Thyroid gland (tissue), 4 donors: ENCODE measurements around the gene SLC35E4. TPM values are rescaled to one million over a fixed set of nuclear protein-coding genes. Genes with fewer than 3 reads are reported as not detected.
A peak's percentile ranks its signal among the peaks of the same experiment; 100 is the strongest.

Experiments
- DNase-seq, 2 donors: peaks; one replicate each; pipeline ENCODE4 v3.0.0-alpha.2; 2019
- H3K27ac ChIP-seq, 3 donors: fragments of 200-600 bp; sonication (generic); 1 replicate in 2 of 3; 2 replicates in 1 of 3; pipeline ENCODE4 v1.5.1; 2016 to 2019; ENCODE audit warnings: mild to moderate bottlenecking in 1 of 3, moderate library complexity in 1 of 3
- H3K27me3 ChIP-seq: fragments of 200-600 bp; sonication (generic); one replicate; pipeline ENCODE4 v1.5.1; 2019
- H3K36me3 ChIP-seq, 2 donors: fragments of 200-600 bp; sonication (generic); one replicate each; pipeline ENCODE4 v1.5.1; 2016 to 2019
- H3K4me1 ChIP-seq, 2 donors: fragments of 200-600 bp; sonication (generic); one replicate each; pipeline ENCODE4 v1.5.1; 2017 to 2019
- H3K4me3 ChIP-seq, 3 donors: fragments of 200-600 bp; sonication (generic); replicated peaks in 1 of 3; 1 replicate in 2 of 3; 2 replicates in 1 of 3; pipeline ENCODE4 v1.5.1; 2016; ENCODE audit warnings: mild to moderate bottlenecking in 1 of 3
- H3K9me3 ChIP-seq: fragments of 200-600 bp; sonication (generic); one replicate; pipeline ENCODE4 v1.5.1; 2017
- CTCF ChIP-seq, 6 experiments: fragments of 200-600 bp in 3 of 6; fragments of 450-650 bp in 3 of 6; sonication (generic) in 3 of 6; IDR thresholded peaks; one replicate each; pipeline ENCODE4 v1.5.1; 2016 to 2019; ENCODE audit warnings: antibody characterized with exemption in 6 of 6, mild to moderate bottlenecking in 2 of 6, inconsistent platforms in 1 of 6, moderate library complexity in 1 of 6
- POLR2A ChIP-seq, 2 donors: fragments of 450-650 bp; IDR thresholded peaks; one replicate each; pipeline ENCODE4 v1.6.1; 2017; ENCODE audit warnings: antibody characterized with exemption in 2 of 2, mild to moderate bottlenecking in 2 of 2, moderate library complexity in 1 of 2
- WGBS, 2 donors: methylation state at CpG; one replicate each; pipeline ENCODE4 v1.1.5; 2017; 5-methylcytosine and 5-hydroxymethylcytosine counted together
- intact Hi-C: fragments of 100-400 bp; cut with DNase I; formaldehyde crosslinking; loops from one replicate; pipeline ENCODE4 v1.15.1; 2023
- total RNA-seq, 4 donors: library from RNA; depleted of rRNA; stranded (reverse); fragments of >200 nt; gene quantifications; one replicate each; pipeline ENCODE4 v1.2.3, GENCODE V29; 2016

SLC35E4 gene
- total RNA-seq, 4 donors from 2014 or later: 3.7 to 6.3 (median 5.0) TPM

- H3K27me3 ChIP-seq: no peaks in the 10 kb centered on the region
- no peak overlapping the region for H3K4me3 ChIP-seq
- H3K27ac ChIP-seq: no peak overlapping the region
- H3K36me3 ChIP-seq: no peaks in the 10 kb centered on the region
- TF ChIP-seq CTCF (IDR thresholded peaks at IDR 0.05): no peak
- TF ChIP-seq POLR2A (IDR thresholded peaks at IDR 0.05): no peak
- H3K9me3 ChIP-seq: no peaks in the 10 kb centered on the region
- 74 to 88% methylated on average over 1 of the region's 1 CpG for WGBS, 2 donors
- no peak for DNase-seq
- intact Hi-C loops: no loop called here
- H3K4me1 ChIP-seq: peaks cover 11 to 14% of the 10 kb centered on the region in 2 donors
Measured at GRCh38 chr22:30691204-30691603, 55.6 kb downstream of the SLC35E4 start.

GRCh38 chr22:30694171-30694639, 58.6 kb downstream of the SLC35E4 start:
- Histone ChIP-seq H3K27me3 (no peaks in the 10 kb centered on the region), H3K36me3 (no peaks in the 10 kb centered on the region), H3K4me3 (peak overlapping the region in 2 of 3 donors; percentile 32 to 48), H3K4me1 (peaks cover 11 to 14% of the 10 kb centered on the region in 2 donors), H3K9me3 (no peaks in the 10 kb centered on the region), H3K27ac (peak overlapping the region; percentile 73 to 85 (median 80))
- TF ChIP-seq CTCF (IDR thresholded peaks at IDR 0.05): peak in 1 of 6 experiments; percentile 6
- TF ChIP-seq POLR2A (IDR thresholded peaks at IDR 0.05): peak in 1 of 2 donors; percentile 49
- peak; percentile 79 to 85 for DNase-seq
- WGBS, 2 donors: 0 to 4% methylated on average over 3 to 14 of the region's 38 CpGs
- intact Hi-C loops: no loop called here

- TF ChIP-seq CTCF (IDR thresholded peaks at IDR 0.05): no peak
- peak in 1 of 2 donors; percentile 38 for TF ChIP-seq POLR2A (IDR thresholded peaks at IDR 0.05)
- WGBS, 2 donors: 0% methylated on average over 3 to 12 of the region's 88 CpGs
- peak; percentile 43 to 53 for DNase-seq
Measured at GRCh38 chr22:30694640-30695350, 59.2 kb downstream of the SLC35E4 start, which contains the start of gene OSBP2. Gene OSBP2, plus strand, starts transcription at chr22:30694874. Its CDS starts 36 bp downstream, at chr22:30694910.

GRCh38 chr22:30695351-30695851, 59.8 kb downstream of the SLC35E4 start:
- H3K4me1 ChIP-seq: peaks cover 11 to 14% of the 10 kb centered on the region in 2 donors

More at GRCh38 chr22:30694640-30695350, 59.2 kb downstream of the SLC35E4 start, which contains the start of gene OSBP2:
- Histone ChIP-seq H3K27ac (peak within 1 kb of the TSS; percentile 73 to 85 (median 80)), H3K4me1 (peaks cover 11 to 14% of the 10 kb centered on the region in 2 donors), H3K9me3 (no peaks in the 10 kb centered on the region), H3K4me3 (peak within 1 kb of the TSS in 2 of 3 donors; percentile 52 to 55), H3K27me3 (no peaks in the 10 kb centered on the region), H3K36me3 (no peaks in the 10 kb centered on the region)
- intact Hi-C loops: no loop called here

More at GRCh38 chr22:30695351-30695851, 59.8 kb downstream of the SLC35E4 start:
- Histone ChIP-seq H3K27ac (peak overlapping the region in 2 of 3 donors; percentile 56 to 57), H3K36me3 (no peaks in the 10 kb centered on the region), H3K27me3 (no peaks in the 10 kb centered on the region), H3K4me3 (peak overlapping the region in 2 of 3 donors; percentile 52 to 55), H3K9me3 (no peaks in the 10 kb centered on the region)
- 58 to 66% methylated on average over 5 to 12 of the region's 15 CpGs for WGBS, 2 donors
- intact Hi-C loops: no loop called here
- no peak for TF ChIP-seq POLR2A (IDR thresholded peaks at IDR 0.05)
- no peak for TF ChIP-seq CTCF (IDR thresholded peaks at IDR 0.05)
- DNase-seq: peak; percentile 34 to 49
